NCI-H2081 treated with DMSO at 0.1 percent for 48 hours (cell line): ENCODE measurements around the gene B3GAT3.
"Not testable (repeated sequence)": the region's sequence is repeated elsewhere in the genome, so short reads cannot be mapped to it uniquely, and the experiment has no call there.

Source experiments
- DNase-seq: peaks from one replicate; lab custom pipeline; 2025; lab: John Stamatoyannopoulos, UW

The B3GAT3 gene

DNA sequence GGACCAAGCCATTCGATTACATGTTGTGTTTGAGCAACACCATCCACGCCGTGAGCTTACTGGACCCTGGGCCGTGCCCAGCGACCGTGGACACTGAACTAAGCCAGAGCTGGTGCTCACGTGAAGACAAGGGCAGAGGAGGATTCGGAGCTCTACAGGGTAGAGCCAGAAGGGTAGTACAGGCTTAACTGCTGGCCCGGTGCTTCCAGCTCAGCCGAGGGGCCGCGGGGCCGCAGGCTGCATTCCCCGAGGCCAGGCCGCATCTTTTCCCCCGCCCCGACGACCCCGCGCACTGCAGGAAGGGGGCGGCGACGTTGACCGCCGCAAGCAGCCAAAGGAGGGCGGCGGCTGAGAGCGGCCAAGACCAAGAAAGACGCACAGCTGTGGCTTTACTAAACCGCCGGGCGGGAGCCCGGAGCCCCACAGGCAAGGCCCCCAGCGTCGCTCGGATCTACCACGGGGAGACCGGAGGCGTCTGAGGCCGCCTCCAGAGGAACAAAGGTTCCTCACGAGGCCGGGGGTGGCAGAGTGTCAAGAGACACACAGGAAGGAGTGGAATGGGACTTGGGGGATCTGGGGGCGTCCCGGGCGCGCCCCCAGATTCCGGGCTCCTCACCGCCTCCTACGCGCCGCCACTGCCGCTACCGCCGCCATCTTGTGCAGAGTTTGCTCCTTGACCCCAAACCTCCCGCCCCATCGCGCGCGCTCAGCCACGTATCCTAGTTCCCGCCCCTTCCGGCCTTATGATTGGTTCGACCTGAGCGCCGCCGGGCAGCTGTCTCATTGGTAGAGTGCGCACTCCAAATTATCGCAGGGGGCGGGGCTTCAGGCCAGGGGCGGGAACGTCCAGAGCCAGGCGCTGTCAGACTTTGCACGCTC is 24.4 kb upstream of the B3GAT3 start, which contains the start of gene GANAB:
TSS of gene GANAB (minus strand) at position 668 of the 879 bp plus-strand sequence. CDS start at position 654, 14 bp downstream.
- peak; percentile 82 for DNase-seq

DNA sequence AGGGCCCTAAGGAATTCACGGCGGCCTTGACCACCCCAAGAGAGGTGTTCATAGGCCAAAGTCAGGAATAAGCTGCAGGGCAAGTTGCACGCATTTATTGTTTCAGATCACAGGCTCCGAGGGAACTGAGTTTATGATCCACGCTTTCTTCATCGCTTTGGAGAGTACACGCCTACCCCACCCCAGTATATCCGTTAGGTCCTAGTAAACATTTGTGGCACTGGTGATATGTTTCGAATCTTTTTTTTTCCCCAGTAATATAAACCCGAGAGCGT is 23.8 kb upstream of the B3GAT3 start:
- DNase-seq, result no peak

DNA sequence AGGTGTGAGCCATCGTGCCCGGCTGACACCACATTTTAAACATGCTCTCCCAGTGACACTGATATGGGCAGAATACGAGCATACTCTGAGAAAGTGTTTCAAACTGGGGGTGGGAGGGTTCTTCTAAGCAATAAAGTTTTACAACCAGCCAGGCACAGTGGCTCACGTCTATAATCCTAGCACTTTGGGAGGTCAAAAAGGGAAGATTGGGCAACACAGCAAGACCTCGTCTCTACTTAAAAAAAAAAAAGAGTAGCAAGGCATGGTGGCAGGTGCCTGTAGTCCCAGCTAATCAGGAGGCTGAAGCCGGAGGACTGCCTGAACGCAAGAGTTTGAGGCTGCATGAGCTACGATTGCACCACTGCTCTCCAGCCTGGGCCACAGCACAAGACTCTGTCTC is 22.4 kb upstream of the B3GAT3 start:
- DNase-seq, result no peak

DNA sequence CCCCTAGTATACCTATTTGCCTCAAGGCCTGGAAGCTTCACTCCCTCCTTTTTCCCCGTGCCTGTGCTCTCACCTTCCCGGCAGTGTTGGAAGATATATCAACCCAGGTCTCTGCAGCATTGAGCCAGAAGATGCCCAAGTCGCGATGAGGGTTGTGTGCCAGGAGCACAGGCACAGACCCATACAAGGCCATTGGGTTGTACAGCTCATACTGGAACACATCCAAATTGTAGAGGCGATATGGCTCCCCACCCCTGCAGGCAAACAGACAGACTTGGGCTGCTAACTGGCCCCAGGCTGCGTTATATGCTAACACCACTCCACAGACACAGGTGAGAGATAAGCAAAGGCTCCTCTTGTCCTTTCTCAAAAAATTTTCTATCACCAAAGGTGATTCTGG is 10.7 kb upstream of the B3GAT3 start:
- DNase-seq, result no peak

DNA sequence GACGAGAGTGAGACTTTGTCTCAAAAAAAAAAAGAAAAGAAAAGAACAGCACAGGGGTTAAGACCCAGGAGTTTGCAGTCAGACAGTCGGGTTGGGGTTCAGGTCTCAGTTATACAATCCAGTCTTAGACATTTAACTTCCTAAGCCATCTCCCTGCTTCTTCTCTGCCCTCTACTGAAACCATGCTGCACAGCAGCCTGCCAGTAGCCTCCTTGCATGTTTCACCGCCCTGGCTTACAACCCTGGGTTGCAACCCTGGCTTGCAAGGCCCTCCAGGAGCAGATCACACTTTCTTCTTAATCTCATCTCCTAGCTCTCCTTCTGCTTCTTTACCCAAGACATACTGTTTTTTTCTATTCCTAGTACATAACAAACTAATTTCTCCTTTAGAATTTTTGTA is 5.9 kb upstream of the B3GAT3 start:
- no peak for DNase-seq

DNA sequence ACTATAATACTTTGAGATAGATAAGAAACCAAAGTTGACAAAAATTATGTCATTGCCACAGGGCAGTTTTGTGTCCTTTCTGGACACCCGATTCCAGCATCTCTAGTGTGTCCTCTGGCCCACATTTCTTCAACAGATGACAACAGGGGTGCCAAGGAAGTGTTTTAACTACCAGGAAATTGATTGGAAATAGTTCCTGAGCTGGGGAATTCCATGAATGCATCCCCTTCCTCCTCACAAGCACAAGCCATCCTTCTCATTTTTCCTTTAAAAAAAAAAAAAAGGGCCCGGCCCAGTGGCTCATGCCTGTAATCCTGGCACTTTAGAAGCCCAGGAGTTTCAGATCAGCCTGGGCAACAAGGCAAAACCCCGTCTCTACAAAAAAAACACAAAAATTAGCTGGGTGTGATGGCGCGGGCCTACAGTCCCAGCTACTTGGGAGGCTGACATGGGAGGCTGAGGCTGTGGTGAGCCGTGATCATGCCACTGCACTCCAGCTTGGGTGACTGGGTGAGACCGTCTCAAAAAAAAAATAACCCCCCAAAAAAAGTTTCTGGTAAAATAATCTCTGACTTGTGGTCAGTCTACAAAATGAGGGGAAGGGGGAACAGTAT is 797 bp upstream of the B3GAT3 start:
- no peak for DNase-seq

DNA sequence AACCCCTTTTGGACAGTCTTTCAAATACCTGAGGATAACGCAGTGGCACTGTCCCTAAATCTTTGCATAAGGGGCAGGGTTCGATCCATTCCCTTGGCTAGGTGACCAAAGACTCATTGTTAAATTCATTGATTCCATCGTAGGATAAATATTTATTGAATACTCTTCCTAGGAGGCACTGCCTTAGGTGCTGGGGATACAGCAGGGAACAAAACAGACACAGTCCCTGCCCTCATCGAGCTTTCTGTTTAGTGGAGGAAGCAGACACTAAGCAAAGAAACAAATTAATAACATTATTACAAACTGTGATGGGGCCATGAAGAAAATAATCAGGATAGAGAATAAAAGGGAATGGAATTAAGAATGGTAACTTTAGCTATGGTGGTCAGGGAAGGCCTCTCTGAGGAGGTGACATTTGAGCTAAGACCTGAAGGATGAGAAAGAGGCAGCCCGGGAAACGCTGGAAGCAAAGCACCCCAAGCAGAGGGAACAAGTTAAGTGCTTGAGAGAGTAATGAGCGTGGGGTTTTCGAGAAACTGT is 689 bp downstream of the B3GAT3 start:
- DNase-seq, result no peak

DNA sequence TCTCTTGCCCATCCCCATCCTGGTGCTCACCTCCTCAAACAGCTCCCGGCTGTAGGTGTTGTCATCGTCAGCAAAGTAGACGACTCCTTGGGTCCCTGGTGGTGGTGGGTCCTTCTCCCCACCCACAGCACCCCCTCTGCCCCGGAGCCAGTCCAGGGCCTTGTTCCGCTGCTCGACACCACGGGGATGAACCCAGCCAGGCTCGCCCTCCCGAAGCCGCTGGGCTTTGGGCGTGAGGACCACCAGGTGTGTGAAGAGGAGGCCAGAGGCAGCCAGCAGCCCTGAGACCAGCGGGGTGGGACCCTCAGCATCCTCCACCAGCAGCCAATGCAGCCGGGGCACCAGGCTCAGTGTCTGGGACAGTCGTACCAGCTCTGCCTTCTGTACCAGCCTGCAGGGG is 4.8 kb downstream of the B3GAT3 start:
- DNase-seq, result not testable (repeated sequence)

DNA sequence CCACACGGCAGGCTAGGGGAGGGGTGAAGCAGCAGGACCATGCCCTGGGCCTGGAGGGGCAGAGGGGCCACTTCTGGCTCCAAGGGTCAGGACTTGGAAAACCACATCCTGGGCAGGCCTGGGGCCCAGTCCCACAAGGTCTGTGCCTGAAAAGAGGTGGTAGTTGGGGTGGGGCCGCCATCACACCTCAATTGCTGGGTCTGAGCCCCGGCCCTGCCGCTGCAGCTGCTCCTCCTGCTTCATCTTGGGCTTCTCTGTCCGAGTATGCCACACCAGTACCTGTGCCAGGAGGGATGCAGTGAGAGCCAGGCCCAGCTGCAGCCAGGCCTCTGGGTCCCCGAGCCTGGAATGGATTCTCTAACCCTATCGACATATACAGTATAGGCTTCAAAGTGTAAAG is 6.3 kb downstream of the B3GAT3 start:
- DNase-seq, result no peak

DNA sequence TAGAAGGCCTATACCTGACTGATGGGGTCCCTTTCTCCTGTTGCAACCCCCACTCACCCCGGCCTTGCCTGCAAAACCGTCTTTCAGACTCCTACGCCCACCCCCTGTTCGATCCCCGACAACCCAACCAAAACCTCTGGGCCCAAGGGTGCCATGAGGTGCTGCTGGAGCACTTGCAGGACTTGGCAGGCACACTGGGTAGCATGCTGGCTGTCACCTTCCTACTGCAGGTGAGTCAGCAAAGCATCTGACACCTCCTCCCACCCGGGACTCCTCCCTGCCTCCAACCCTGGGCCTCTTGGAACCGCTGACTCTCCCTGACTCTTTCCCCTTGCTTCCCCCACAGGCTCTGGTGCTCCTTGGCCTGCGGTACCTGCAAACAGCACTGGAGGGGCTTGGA is 7.5 kb downstream of the B3GAT3 start:
- no peak for DNase-seq

DNA sequence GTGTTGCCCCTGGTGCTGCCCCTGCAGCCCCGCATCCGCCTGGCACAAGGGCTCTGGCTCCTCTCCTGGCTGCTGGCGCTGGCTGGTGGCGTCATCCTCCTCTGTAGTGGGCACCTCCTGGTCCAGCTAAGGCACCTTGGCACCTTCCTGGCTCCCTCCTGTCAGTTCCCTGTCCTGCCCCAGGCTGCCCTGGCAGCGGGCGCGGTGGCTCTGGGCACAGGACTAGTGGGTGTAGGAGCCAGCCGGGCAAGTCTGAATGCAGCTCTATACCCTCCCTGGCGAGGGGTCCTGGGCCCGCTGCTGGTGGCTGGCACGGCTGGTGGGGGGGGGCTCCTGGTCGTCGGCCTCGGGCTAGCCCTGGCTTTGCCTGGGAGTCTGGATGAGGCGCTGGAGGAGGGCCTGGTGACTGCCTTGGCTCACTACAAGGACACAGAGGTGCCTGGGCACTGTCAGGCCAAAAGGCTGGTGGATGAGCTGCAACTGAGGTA is 8.5 kb downstream of the B3GAT3 start:
- DNase-seq, result no peak

DNA sequence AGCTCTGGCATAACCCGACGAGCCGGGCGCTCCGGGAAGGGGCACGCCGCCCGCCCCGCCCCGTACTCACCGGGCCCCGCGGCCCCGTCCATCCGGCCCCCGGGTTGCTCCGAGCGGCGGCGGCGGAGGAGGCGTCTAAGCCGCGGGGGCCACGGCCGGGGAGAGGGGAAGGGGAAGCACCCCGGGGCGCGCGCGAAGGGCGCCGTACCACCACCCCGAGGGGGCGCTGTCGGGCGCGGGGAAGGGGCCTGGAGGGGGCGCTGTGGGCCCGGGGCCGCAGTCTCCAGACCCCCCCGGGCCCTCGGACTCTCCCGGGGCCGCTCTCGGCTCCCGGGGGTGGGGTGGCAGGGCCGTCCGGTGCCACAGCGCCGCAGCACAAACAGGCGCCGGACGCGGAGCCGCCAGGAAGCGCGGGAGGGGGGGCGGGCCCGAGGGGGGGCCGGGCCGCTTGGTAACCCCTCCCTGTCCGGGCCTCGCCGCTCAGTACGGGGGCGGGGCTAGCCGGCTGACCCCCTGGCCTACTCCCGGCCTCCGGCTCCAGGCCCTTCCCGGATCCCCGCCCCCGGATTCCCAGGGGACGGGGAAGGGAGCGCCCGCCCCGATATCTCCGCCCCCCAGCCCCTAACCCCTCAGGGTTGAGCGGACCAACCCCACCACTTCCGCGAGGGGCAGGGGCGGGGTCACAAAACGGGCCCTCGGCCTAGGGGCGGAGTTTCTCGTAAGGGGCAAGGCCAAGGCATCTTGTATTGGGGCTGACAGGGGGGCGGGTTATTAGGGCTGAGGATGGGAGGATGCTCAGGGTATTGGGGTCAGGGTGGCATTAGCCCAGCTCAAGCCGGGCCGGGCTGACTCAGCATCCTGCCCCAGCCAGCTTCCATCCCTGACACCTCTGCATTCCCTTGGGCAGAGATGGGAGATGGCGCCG is 9.2 kb downstream of the B3GAT3 start, which contains the start of the genes EML3 and ROM1:
TSS of gene EML3 (minus strand) at position 410 of the 925 bp plus-strand sequence. CDS start at position 92, 318 bp downstream.
TSS of gene ROM1 (plus strand) at position 892 of the 925 bp plus-strand sequence. CDS start at position 917, 25 bp downstream.
- DNase-seq, result no peak

DNA sequence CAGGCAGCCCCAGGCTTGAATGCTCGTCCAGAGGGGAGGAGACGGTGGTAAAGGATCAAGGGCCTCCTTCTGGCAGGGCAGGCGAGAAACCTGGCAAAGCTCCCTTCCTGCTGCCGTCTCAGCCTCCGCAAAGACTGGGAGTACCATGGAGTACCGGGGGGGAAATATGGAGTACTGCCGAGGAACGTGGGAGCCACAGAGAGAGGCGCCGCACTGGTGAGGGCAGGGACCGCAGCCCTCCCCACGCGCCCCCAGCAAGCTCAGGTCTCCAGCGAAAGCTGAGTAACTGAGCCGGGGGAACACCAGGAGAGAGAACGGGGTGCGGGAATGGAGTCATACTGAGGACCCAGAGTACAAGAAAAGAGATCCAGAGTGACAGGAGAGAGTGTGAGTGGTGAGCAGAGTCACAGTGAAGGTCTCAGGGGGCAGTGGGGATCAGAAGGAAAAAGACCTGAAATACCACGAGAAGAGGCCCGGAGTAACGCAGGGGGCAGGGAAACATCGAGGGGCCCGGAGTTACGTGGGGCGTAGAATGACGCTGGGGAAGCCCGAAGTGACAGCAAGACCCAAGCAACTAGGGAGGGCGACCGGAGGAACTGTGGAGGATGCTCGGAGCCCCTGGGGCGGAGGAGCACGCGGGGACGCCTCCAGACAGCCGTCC is 10.0 kb downstream of the B3GAT3 start:
- DNase-seq, result no peak

DNA sequence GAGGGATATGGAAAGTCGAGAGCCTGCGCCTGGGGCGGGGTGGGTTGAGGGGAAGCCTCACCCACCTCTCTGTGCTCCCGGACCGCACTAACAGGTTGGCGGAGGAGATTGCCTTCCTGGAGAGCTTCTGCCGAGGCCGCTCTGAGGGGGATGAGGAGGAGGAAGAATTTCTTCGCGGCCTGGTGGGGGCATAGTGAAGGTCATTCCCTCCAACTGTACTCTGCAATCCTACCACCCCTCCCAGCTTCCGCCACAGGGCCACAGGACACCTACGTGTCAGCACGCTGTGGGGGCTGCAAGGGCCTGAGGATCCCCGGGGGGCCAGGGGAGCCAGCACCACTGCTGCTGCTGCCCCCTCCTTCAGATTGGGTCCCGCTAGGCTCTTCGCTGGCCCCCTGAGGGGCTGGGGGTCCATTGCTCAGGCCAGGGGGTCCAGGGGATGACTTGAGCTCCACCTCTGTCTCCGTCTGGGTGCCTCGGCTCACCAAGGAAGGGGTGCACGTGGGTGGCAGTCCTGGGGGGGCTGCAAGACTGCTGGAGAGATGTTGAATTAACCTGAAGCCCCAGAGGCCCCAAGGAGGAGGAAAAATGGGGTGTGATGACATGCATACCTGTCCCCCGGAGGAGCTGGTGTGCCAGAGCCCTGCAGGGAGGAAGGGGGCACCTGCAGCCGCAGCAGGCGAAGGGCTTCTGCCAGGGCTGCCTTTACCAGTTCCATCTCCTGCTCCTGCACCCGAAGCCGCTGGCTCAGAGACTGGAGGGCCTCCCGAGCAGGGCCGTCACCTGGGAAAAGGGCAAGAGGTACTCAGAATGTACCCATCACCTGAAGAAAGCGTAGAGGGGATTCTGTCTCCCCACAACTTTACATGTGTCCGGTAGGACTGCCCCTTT is 10.7 kb downstream of the B3GAT3 start:
- DNase-seq, result no peak

DNA sequence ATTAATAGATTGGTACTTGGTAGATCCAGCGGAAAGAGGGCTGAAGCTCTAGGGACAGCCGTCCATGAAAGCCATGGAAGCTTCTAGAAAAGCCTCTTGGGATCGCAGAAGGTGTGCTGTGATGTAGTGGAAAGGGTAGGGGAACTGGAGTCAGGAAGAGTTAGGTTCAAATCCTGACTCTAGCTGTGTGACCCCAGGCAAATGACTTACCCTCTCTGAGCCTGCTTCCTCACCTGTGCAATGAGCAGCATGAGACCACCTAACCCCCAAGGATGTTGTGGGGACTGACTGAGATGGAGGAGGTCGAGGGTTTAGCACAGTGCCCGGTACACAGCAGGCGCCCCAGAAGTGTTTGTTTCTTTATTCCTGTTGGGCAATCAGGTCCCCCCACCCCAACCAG is 11.4 kb downstream of the B3GAT3 start:
- DNase-seq, result no peak

DNA sequence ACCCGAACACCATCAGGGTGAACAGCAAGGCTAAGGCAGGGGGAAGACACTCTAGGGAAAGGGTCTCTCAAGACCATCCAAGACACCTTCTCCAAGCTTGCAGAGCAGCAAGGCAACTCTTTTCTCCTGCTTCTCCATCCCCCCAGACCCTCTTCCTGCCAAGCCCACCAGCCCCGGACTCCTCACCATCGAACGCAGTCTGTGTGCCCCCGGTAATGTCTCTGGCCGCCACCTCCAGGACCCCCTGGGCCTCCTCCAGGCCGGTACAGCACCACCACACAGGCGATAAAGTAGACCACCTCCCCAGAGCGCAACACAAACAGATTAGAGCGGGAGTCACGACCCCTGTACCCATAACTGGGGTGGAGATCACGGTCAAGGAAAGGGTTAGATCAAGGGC is 13.0 kb downstream of the B3GAT3 start:
- DNase-seq, result no peak

DNA sequence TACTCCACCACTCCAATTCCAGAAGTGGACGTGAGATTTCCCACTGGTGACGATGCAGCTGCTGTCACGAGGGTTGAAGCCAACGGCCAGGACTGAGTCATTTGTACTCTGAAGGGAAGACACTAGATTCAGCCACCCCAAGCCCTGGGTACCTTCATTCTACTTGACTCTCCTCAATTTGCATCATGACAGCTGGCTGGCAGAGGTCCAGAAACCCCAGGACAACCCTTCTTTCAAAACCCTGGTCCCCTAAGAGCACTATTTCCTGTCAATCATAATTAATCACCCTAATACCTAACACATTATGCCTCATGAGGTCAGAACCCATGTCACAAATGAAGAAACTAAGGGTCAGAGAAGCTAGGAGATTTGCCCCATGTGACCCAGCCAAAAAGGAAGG is 14.1 kb downstream of the B3GAT3 start:
- no peak for DNase-seq

DNA sequence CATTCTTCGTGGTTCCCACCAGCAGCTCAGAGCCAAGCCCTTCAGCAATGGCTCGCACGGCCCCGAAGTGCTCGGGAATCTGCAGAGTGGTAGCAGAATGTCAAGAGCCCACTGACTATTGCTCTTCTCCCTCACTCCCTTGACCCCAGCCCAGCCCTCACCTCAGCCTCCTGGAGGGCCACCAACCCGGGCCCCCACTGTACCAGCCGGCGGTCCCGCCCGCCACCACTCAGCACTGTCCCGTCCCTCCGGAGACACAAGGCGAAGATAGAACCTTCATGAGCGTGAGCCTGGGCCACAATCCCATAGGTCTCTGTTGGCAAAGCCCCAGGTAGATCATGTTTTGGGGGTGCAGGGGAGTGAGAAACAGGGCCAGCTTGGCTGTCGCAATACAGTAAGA is 15.9 kb downstream of the B3GAT3 start:
- DNase-seq, result no peak

DNA sequence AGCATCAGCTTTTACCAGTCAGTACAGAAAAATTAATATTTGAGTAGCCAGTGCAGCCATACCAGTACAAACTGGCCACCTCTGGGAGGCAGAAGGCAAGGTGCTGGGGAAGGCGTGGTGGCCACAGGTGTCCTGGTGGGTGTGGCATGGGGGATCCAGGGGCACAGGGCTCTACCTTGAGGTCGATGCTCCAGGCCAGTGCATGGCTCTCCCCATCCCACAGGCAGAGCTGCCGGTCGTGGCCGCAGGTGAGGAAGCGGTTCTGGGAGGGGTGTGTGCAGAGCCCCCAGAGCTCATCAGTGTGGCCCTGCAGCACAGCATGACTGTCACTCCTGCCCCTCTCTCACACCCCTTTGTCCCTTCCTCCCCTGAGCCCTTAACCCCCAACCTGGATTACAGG is 16.3 kb downstream of the B3GAT3 start:
- no peak for DNase-seq

DNA sequence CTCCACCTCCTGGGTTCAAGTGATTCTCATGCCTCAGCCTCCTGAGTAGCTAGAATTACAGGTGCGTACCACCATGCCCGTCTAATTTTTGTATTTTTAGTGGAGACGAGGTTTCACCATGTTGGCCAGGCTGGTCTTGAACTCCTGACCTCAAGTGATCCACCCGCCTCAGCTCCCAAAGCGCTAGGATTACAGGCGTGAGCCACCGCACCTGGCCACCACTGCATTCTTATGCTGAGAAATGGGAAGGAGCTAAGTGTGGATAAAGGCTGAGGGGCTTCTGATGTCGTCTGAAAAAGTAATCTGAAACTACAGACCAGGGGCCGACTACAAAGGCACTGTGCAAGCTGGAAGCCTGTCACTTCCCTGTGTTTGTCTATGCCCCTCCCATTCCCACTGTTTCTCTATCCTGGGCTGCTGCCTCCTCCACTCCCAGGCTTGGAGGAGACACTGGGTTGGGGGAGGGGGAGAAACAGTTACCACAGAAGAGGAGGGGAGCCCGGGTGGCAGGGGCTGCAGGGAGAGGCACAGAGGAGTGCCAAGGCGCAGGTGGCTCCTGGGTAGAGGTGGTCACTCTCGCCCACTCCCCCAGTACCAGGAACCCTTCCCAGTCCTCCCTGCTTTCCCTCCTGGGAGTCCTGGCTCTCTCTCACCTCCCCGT is 17.2 kb downstream of the B3GAT3 start:
- DNase-seq, result no peak
